ENCODE results near the gene VIPAS39.

- TF ChIP-seq CTCF (IDR thresholded peaks at IDR 0.05), result no peak
- TF ChIP-seq POLR2A (IDR thresholded peaks at IDR 0.05), result no peak
- TF ChIP-seq EP300 (IDR thresholded peaks at IDR 0.05), result no peak
Measured at GRCh38 chr14:77495334-77495733, 37.9 kb upstream of the VIPAS39 start.

Data from tibial nerve (tissue), 4 donors.